ENCODE data around the gene OR5H1.
"Not testable (repeated sequence)": the region's sequence is repeated elsewhere in the genome, so short reads cannot be mapped to it uniquely, and the experiment has no call there.

Gene OR5H1

DNA sequence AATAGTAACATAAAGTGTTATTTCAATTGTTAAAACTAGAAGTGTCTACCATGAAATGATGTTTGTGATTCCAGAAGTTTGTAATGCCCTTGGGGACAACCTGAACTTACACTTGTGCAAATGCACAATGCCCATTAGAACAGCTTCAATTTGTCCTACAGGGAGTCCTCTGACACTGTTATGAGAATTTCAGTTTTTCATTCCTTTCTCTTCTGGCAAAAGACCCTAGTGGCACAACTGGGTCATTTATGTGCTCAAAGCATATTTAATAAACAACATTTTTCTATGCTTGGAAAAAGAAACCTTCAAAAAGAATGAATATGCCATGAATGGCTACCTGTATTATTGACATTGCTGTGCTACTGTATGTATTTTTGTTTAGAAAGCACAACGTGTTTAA is at the start of gene OR5H1:
Gene OR5H1, plus strand, starts transcription at position 301 of the 400 bp plus-strand sequence. CDS start 1,977 bp downstream, outside the sequence.
- no peak for DNase-seq (ENCODE audit: low read depth)

DNA sequence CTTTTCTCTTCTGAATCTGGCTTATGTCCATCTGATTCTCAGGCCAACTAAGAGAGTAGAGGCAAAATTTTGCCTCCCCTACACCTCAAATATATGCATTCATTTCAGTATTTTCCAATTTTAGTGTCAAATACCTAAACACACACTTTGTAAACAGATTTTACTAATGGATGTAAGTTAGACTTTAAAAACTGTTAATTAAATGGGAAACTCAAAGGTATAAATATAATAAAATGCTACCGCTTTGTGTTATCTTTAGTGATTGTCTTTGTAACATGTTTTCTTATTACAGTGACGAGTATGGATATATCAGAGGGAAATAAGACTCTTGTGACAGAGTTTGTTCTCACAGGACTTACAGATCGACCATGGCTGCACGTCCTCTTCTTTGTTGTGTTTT is 43.6 kb upstream of the OR5H1 start, which contains the start of gene OR5AC2:
Gene OR5AC2, plus strand, starts transcription at position 301 of the 400 bp plus-strand sequence. Its CDS starts 0 bp downstream, at position 301.
- no peak for DNase-seq (ENCODE audit: low read depth)

DNA sequence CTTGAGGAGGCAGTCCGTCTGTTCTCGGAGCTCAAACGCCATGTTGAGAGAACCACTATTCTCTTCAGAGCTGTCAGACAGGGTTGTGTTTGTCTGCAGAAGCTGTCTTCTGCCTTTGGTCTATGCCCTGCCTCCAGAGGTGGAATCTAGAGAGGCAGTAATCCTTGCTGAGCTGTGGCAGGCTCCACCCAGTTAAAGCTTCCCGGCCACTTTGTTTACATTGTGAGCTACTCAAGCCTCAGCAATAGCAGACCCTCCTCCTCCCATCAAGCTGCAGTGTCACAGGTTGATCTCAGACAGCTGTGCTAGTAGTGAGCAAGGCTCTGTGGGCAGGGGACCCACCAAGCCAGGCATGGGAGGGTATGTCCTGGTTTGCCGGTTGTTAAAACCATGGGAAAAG is 34.6 kb upstream of the OR5H1 start:
- DNase-seq (ENCODE audit: low read depth) = no peak

DNA sequence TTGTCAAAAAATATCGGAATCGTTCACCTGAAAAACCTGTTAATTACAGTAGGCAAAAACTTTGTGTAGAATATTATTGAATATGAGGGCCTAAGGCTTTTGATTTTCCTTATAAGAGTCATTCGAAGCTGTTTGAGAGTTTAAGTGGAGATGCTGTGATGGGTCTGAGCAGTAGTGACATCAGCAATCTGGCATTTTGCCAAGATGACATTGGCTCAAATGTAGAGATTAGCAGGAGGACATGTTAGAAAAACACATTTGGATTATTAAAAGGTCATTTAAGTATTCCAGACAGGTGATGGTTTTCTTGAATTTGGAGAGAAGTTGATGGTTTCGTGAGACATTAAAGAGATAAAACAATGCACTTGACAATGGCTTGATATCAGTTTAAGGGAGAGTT is 30.7 kb upstream of the OR5H1 start:
- DNase-seq (ENCODE audit: low read depth) = no peak

DNA sequence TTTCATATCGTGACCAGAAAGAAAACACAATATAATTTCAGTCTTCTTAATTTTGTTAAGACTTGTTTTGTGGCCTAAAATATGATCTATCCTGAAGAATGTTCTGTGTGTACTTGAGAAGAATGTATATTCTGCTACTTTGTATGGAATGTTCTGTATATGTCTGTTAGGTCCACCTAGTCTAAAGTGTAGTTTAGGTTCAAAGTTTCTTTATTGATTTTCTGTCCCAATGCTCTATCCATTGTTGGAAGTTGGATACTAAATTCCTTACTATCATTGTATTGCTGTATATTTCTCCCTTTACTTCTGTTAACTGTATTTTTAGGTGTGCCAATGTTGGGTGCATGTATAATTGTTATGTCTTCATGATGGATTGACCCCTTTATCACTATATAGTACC is 22.4 kb upstream of the OR5H1 start:
- no peak for DNase-seq (ENCODE audit: low read depth)

DNA sequence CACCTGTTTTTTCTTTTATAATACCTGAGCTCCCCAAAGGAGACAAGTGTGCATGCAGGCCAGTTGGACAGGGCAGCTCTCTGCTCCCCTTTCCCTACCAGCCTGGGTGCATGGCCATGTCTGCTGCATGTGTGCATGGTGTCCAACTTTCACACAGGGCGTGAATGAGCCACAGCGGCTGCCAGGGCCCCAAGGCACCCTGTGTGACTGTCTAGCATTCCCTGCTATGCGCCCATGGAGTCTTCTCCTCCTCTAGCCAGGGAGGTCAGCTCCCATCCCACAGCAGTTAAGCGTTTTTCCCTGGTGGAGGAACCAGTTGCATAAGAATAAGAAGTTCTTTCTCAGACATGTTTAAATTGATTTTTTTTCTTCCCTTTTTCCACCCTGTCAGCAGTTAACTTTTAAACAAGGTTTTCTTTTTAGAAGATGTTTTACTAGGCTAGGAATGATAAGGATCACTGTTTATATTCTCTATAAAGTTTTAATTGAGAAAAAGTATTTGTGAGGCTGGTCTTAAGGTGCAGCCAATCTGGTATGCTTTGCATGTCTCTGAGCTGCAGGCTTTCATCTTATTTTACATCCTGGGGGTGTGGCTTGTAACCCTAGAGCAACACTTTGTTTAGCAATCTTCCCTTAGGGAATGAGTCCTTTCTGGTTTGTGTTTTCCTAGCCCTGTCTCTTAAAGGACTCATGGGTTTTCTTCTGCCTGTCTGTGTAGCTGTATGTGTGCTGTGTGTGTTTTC is 20.5 kb upstream of the OR5H1 start:
- DNase-seq (ENCODE audit: low read depth) = no peak

DNA sequence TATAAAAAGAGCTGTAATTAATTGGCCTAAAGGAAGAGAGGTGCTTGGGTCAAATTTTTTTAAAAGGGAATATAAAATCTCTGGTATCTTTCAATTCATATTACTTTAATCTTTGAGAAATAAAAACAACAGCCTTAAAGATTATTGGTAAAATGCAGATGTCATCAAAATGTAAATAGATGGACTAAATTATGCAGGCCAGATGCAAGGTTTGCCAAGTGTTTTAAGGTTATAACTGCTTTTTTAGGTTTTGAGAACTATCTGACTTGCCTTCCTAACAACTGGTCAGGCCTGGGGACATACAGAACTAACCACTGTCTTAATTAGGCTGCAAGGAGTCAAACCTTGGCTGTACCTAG is 20.0 kb upstream of the OR5H1 start:
- no peak for DNase-seq (ENCODE audit: low read depth)

DNA sequence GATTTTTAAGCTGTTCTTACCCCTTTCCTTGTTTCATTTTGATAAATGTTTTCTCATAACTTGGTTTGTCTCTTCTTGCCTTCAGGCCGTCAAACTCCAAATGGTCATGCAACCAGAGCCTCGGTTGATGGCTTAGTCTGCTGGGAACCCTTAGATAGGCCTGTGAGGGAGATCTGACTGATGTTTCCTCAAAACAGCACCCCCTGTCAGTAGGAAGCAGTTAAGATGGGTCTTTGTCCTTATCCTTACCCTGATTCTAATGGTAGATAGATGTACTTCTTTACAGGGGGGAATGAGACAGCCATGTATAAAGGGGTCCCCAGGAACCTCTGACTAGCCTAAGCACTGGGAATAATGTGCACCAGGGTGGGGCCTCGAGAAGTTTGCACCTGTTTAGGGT is 16.3 kb upstream of the OR5H1 start:
- no peak for DNase-seq (ENCODE audit: low read depth)

DNA sequence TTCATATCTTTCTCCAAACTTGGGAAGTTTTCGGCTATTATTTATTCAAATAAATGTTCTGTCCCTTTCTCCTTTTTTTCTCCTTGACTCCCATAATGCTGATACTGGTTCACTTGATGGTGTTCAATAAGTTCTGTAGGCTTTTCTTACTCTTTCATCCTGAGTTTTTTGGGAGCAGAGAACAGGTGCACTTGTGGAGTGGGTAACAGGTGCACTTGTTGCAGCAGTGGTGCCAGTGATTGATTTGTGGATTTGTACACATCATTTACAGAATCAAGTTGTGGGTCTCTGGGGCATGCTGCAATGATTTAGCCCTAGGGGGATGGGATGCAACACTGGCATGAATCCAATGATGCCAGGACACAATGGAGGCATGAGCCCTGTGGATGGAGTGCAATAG is 14.8 kb upstream of the OR5H1 start:
- DNase-seq (ENCODE audit: low read depth) = no peak

DNA sequence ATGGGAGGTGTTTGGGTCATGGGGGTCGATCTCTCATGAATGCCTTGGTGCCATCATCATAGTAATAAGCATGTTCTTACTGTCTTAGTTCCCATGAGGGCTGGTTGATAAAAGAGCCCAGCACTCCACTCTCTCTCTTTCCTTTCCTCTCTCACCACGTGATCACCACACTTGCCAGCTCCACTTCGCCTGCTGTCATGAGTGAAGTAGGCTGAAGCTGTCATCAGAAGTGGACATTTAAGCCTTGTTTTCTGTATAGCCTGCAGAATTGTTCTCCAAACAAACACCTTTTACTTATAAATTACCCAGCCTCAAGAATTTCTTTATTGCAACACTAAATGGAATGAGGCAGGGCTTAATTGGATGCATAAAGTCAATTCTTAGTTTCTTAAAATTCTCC is 6.1 kb downstream of the OR5H1 start:
- DNase-seq (ENCODE audit: low read depth) = no peak

DNA sequence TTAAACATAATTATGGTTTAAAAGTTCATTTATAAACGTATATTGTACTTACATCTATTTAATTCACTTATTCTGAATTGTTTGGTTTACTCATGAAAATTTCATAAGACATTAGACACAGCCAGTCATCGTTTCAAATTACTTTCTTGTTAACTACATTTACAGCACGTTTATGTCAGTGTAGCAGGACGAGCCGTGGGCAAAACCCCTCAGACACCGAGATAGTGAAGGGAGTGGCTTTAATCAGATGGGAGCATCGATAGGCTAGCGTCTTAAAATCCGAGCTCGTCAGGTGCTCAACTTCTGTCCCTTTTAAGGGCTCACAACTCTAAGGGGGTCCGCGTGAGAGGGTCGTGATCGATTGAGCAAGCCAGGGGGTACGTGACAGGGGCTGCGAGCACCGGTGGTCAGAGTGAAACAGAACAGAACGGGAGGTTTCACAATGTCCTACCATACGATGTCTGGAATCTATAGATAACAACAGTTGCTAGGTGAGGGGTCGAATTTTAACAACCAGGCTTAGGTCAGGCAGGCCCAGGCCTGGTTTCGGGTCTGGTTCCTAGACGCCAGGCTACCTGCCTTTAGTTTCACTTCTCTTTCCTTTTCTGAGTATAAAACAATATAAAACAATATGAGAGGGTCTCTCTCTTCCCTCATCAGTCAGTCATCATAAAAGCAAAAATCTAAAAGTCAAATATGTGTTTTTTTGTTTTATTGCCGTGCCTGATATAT is 7.5 kb downstream of the OR5H1 start:
- not testable (repeated sequence) for DNase-seq (ENCODE audit: low read depth)

DNA sequence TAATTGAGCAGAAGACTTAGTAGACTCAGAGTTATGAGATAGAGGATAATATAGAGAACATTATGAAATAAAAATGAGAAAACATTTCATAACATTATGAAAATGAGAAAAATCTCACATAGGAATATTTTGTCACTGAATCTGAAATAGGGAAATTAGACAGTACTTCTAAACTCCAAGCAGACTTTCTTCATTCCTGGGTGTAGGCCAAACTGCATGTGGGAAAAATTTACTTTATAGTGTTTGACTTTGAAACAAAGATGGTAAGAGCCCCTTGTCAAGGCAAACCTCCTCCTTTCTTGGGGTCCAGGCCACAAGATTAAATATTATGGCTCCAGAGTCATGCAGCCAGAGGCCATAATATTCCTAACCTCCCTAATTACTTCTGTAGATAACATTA is 10.0 kb downstream of the OR5H1 start:
- no peak for DNase-seq (ENCODE audit: low read depth)

DNA sequence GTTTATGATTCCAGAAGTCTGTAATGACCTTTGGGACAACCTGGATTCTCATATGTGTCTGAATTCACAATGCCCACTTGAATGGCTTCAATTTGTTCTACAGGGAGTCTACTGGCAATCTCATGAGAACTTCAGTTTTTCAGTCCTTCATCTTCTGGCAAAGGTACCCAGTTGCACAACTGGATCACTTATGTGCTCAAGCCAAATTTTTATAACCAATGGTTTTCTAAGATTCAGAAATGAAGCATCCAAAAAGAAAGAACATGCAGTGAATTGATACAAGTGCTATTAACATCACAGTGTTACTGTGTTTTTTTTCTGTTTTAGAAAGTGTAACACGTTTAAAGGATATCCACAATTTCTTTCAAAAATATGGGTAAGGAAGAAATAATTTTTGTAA is 16.7 kb downstream of the OR5H1 start, which contains the start of gene OR5H14:
Gene OR5H14, plus strand, starts transcription at position 301 of the 400 bp plus-strand sequence. CDS start 1,907 bp downstream, outside the sequence.
- no peak for DNase-seq (ENCODE audit: low read depth)

DNA sequence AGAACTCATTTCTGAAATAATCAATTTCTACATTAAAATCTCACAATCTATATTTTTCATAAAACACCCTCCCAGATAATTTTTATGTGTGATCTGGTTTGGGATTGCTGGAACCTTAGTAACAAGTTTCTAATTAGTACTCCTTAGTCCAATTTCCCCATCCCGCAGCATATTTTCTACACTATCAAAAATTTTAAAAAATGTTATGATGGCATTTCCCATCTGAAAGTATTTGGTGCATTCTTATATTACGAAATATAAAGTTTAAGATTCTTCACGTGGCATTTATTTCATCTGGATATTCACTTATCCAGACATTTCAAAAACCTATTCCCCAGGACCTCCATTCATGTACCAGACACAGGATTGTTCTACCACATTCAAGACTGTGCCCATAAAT is 18.2 kb downstream of the OR5H1 start:
- no peak for DNase-seq (ENCODE audit: low read depth)

DNA sequence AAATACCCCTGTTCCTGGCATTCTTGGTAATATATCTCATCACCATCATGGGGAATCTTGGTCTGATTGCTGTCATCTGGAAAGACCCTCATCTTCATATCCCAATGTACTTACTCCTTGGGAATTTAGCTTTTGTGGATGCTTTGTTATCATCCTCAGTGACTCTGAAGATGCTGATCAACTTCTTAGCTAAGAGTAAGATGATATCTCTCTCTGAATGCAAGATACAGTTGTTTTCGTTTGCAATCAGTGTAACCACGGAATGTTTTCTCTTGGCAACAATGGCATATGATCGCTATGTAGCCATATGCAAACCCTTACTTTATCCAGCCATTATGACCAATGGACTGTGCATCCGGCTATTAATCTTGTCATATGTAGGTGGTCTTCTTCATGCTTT is 18.9 kb downstream of the OR5H1 start:
- not testable (repeated sequence) for DNase-seq (ENCODE audit: low read depth)

DNA sequence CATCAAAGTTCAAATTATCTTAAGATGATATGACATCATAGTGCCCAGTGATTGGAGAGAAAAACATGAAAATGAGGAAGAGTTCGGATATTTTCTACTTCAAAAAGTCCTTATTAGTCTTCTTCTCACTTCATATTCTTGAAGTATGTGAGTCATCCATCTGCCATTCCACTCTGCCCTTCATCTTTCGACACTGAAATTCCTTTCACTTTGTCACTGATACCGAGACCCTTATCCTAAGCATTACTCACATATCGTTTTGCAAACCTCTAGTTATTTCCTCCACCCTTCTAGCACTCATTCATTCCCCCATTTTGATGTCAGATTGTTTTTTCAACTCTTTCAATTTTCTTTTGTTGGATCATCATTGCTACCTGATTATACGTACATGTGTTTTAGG is 20.7 kb downstream of the OR5H1 start:
- no peak for DNase-seq (ENCODE audit: low read depth)

DNA sequence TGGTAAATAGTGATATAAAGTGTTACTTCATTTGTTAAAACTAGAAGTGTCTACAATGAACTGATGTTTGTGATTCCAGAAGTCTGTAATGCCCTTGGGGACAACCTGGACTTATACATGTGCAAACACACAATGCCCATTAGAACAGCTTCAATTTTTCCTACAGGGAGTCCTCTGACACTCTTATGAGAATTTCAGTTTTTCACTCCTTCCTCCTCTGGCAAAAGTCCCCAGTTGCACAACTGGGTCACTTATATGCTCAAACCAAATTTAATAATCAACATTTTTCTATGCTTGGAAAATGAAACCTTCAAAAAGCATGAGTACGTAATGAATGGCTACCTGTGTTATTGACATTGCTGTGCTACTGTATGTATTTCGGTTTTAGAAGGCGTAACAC is 35.9 kb downstream of the OR5H1 start, which contains the start of gene OR5H15:
Gene OR5H15, plus strand, starts transcription at position 301 of the 400 bp plus-strand sequence. CDS start 2,004 bp downstream, outside the sequence.
- no peak for DNase-seq (ENCODE audit: low read depth)

DNA sequence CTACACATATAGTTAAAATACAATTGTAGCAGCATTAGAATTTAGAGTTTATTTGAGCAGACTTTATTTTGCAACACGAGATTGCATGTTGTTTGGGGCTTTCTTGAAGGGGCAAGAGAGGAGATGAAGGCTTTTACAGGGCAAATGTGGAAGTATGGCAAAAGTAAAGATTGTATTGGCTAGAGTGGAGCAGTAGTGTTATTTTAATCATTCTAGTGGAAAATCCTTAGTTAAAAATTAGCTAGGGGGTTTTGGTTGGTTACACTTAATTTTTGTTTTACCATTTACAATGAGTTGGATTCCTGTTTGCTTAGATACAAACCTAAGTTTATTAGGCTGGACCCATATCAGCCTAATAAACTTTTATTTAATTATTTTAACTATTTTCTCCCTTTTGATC is 40.5 kb downstream of the OR5H1 start:
- DNase-seq (ENCODE audit: low read depth) = no peak

DNA sequence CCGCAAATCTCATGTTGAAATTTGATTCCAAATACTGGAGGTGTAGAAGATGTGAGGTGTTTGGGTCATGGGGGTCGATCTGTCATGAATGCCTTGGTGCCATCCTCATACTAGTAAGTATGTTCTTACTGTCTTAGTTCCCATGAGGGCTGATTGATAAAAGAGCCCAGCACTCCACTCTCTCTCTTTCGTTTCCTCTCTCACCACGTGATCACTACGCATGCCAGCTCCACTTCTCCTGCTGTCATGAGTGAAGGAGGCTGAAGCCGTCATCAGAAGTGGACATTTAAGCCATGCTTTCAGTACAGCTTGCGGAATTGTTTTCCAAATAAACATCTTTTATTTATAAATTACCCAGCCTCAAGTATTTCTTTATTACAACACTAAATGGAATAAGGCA is 42.1 kb downstream of the OR5H1 start:
- DNase-seq (ENCODE audit: low read depth) = no peak

DNA sequence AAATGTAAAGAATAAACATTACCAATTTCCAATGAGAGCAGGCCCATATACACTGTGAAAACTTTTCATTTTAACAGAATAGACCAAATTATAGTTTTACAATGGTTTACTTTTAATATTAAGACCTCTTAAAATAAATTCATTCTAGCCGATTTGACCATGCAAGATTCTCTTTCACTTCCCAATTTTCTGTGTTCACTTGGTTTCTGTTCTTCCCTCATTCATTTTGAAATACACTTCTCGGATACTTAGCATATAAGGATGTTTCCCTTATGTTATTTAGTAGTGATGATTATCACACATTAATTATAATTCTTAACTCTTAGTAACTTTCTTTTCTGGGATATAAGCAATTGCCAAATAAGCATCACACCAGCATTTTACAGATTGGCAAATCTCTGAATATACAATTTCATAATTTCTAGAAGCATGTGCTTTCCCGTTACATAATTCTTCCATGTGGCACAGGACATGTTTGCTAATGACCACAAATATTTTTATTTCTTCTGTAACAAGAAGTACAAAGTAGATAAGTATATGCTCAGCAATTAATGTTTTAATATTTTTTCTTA is 49.9 kb downstream of the OR5H1 start:
- DNase-seq (ENCODE audit: low read depth) = no peak

DNA sequence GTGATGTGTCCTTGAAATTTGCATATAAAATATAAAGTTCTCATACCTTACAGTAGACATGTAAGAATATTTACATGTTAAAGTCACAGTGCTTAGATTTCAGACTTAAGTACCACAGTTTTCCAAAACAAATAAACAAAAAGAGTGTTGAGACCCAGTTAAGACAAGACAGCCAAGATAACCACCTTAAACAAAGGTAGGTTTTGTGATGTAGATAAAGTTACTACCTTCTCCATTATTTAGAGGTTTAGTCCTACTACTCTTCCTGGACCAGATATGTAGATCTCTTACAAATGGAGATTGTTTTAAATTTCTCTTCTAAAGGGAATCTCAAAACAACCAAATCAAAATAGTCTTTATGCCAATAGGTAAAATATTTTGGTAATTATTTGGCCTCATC is 51.7 kb downstream of the OR5H1 start:
- no peak for DNase-seq (ENCODE audit: low read depth)

DNA sequence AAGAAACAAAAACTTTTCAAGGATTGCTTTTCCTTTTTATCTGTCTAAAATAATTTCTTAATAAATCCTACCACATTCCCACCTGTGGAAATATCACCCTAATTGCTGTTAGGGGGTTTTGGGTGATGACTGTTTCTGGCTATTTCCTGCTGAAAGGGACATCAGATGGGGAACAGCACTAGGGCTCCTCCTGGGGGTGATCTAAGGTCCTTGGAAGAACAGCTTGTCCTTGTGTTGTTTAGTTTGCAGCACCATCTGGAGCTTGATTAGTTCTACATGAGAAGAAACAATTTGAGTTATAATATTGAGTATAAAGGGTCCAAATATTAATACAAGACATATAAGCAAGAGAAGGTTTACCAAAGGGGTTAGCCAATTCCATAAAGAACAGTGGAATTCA is 54.7 kb downstream of the OR5H1 start:
- DNase-seq (ENCODE audit: low read depth) = no peak

All from stimulated activated CD8-positive, alpha-beta memory T cell treated with anti-CD3 and anti-CD28 coated beads, Interleukin-15, amount 100 ng/mL, for 1 hour (primary cell).